Stimulated activated CD8-positive, alpha-beta memory T cell treated with anti-CD3 and anti-CD28 coated beads, Interleukin-15, amount 100 ng/mL, for 48 hours (primary cell): ENCODE data around the gene KCNIP4.

Experiments
- DNase-seq, 2 donors: peaks; one replicate each; pipeline ENCODE4 v3.0.0-alpha.2; 2020; ENCODE audit warnings: low read depth in 2 of 2

The KCNIP4 gene

DNA sequence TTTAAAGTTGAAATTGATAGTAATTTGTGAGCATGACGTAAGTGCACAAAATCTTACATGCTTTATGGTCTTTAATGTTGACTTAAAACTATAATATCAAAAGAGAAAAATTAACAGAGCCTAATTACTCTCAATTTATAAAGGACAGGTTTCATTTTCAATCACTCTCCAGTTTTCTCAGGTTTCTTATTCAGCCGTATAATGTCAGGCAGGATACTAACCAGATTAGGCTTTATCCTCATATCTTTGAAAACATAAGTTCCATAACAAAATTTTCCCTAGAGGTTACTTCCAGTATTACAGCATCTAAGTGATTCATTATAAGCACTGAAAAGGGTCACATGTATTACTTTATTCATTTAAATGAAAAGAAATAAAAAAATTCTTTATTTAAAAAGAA, 756.2 kb downstream of the KCNIP4 start:
- DNase-seq = no peak

DNA sequence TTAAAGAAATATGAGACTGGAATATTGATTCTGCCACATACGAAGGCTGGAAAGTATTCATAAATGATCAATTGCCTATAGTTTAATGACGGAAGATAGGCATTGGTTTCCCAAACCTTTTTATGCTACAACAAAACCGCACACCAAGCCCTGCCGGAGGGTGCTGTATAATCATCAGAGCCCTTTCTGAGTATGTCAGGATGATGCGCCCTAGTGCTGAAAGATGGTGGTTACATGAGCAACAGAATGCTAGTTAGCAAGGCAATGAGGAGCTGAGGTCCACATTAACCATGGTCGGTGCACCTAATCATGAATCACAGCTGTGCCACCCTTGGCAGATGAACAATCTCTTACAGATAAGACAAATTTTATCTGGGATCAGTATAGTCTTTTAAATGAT, 757.3 kb downstream of the KCNIP4 start:
- DNase-seq = no peak

DNA sequence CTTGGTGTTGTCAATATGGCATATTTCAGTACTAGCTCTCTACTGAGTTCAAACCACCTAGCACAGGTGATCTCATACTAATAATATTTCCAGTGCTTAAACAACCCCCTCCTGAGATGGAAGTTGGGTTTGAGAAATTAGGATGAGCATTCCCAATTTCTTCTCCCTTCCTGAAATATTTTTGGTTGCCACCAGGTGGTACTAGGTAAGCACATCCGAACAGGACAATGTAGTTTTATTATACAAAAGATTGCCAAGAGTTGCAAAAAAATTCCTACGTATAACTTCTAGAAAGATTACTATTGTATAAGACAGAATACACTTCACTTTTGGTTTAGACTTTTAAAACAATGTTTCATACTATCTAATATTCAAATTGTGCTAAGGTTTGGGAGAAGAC, 763.8 kb downstream of the KCNIP4 start:
- no peak for DNase-seq

DNA sequence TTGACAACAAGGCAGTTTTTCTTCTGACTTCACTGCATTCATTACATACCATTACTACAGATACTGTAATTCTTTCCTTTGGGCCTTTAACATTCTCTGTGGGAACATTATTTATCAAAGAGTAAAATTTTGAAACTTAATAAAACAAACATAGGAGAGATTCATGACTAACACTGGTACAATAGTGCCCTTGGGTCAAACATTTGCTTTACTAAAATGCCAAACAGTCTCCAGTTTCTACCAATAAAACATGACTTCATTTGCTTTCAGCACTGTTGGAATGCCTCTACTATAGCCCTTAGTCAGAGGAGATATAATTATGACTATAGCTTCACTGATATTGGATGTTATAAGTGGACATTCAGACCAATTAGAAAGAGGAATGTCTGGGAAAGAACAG, 766.9 kb downstream of the KCNIP4 start:
- no peak for DNase-seq

DNA sequence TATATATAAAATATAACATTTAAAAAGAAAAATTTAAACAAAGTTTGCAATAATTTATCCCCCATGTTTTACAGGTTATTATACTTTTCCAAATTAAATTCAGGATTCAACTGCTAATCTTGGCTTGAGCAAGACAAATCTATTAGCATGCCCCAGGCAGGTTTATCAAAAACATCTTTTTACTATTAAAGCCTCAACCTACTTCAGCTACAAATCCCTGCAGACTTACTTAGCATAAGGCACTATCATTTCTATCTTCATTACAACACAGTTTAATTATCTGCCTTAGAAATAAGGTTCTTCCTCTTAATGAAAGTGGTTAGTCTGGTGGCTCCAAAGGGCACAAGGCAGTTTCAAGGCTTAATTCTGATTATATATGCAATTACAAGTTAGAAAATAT, 770.7 kb downstream of the KCNIP4 start:
- DNase-seq = no peak

DNA sequence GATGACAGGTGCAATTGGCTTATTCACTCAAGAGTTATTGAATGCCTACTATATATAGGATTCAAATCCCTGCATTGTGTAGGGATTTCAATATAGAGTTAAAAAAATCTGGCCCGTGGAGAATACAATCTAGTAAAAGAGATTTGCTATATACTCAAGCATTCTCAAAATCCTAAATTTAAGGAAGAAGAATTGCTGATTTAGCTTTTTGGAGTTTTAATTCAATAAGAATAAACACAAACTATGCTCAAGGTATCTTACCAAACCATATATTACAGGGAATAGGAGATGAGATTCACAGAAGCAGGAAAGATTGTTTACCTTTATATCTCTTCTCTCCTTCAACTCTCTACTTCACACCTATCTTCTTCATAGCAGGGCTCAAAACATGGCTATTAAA, 771.5 kb downstream of the KCNIP4 start:
- DNase-seq = no peak

DNA sequence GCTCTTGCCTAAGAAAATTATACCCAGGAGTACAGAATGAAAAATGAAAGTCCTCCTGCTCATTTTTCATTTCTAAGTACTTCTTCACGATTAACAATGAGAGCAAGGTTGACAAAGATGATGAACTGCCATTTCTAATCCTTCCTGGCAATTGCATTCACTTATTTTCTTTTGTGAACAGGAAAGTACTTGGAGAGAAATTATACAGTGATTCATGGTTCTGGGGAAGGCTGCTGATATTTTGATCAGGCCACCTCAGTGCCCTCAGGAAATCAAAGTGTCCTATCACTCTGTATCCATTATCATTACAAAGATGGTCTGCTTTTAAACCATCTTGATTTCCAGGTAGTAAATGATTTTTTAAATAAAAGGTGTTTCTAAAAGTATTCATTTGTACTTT, 780.9 kb downstream of the KCNIP4 start:
- DNase-seq = no peak

DNA sequence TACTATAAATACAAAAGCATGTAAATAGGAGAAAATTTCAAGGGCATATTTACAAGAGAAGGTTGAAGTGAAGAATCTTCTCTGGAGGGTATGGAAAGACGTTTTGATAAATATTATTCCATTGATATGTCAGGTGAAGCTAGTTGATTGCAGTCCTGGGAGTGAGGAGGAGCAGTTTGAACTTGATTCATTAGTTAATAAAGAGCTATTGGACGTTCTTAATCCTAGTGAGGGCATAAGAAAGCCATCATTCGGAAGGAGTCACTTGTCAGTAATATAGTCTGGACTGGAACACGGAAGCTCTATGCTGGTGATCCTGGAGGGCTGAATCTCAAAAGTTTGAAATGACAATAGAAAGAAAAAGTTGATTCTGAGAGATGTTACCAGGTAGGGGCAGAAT, 793.2 kb downstream of the KCNIP4 start:
- no peak for DNase-seq

DNA sequence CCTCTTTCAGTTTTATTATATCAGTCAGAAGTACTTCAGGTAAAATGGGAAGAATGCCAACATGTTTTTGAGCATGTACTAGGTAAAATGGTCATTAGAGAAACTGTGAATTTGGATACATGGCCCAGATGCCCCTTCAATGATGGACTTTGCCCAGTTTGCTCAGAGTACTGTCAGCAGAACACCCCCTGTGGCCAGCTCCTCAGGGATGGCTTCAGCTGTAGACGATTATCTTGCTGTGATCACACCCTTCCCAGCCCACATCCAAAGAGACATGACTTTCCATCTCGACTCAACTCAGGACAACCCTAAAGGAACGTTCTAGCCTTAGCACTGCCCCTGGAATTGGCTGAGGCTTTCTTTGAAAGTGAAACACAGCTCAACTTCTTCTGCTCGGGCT, 809.2 kb downstream of the KCNIP4 start:
- DNase-seq = no peak

DNA sequence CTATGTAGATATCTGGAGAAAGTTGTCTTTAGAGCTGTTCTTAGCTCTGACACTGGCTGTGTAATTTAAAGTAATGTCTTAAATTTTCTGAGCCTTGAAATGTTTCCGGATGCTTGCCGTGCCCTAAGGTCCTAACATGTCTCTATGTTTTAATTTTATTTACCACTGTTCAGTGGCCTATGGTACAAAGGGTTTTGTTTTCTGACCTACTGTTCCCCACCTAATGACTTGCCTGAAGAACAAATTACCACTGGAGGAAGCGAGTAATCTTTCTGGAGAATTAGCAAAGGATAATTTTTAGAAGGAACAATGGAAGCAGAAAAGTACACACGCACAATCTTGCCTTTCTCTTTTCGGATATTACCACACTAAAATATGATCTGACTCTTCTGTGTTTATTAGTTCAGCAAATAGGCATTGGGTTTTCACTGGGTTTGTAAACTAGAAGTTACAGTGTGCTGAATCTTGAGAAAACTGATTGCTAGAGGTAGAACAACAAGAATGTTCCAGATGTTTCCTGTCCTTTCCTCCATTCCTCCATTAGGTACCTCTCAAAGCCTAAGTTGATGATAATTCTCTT, 812.4 kb downstream of the KCNIP4 start:
- DNase-seq = no peak

DNA sequence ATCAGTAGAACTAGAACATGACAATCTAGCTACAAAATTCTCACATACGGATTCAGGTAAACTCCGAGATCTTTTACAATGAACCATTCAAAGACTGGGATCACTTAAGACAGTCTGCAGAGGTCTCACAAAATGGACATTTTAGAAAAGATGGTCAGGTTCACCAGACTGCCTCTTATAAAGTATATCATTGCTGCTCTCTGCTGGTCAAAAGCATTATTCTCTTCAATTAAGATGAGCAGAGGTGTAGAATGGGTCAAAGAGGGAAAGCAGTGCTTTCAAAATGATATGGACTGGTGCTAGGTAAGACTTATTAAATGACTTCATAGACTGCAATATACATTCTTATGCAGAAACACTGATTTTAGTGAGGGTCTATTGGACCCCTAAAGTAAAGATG, 813.6 kb downstream of the KCNIP4 start:
- DNase-seq = no peak

DNA sequence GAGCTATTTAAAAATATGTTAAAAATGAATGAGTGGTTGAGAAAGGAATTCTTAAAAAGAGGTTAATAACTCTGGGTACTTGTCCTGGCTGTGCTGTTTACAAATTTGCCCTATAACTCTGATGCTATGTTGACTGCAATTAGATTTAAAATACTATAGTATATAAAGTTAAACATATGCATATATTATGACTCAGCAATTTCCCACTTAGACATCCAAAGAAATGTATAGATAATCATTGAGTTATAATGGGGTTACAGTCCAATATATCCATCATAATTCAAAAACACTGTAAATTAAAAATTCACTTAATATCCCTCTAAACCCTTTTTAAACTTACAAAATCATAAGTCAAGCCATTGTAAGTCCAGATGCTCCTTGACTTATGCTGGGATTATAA, 818.0 kb downstream of the KCNIP4 start:
- DNase-seq = no peak

DNA sequence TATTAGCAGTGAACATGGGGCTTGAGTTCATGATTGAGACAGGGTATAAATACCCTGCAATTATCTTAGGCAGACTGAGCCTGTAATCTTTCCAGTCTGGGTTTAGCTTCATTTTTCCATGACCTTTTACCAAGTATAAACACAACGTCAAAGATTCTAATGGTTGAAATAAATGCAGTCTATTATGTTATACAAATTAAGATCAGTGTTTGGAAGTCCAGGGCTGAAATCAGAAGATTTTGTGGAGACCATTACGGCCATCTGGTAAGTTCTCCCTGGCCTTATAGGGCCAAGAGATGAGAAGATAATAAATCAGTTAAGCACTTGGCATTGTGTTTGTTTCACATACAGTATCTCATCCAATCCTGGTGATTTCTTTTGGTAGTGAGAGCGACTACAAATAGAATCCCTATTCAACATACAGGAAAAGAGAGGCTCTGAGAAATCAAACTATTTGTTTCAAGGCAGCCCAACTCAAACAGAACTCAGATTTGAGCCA, 822.5 kb downstream of the KCNIP4 start:
- no peak for DNase-seq

DNA sequence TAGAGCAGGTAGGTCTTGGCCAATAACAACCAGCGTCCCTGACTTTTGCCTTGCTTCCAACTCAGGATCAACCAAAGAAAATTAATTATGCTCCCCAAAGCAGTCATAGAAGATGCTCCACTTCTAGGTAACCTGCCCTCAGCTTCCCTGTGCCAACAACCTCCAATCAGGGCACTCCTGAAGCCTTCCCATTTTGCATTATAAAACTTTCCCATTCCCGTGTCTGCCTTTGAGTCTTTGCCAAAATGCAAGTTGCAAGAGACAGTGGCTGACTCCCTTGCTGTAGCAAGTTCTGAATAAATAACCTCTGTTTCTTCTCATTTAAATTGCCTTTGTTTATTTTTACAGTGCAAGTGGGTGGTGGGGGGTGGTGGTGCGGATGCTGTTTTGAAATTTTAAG, 830.3 kb downstream of the KCNIP4 start:
- DNase-seq = no peak

DNA sequence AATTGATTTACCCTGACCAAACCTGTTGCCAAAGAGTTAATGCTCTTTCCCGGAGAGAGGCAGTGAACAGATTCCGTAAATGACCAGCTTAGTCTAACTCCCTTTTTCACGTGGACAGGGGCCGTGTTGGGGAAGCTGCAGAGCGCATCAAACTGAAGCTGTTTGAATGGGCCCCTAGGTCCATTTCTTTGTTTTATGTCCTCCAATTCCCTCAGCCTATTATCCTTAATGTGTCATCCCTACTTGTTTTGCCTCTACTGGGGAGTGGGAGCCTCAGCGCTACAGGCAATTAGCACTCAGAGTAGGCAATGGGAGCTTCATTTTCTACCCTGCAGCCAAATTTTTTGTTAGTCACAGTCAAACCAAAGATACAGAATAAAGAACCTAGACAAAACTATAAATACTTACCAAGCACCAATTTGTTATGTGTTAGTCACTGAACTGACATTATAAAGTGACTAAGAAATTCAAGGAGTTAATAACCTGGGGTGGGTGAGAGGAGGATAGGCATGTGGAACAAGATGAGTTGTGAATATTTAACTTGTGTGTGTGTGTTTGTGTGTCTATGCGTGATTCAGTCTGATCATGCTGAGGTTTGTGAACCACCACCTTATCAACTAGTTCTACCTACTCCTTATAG, 830.9 kb downstream of the KCNIP4 start:
- DNase-seq = no peak

DNA sequence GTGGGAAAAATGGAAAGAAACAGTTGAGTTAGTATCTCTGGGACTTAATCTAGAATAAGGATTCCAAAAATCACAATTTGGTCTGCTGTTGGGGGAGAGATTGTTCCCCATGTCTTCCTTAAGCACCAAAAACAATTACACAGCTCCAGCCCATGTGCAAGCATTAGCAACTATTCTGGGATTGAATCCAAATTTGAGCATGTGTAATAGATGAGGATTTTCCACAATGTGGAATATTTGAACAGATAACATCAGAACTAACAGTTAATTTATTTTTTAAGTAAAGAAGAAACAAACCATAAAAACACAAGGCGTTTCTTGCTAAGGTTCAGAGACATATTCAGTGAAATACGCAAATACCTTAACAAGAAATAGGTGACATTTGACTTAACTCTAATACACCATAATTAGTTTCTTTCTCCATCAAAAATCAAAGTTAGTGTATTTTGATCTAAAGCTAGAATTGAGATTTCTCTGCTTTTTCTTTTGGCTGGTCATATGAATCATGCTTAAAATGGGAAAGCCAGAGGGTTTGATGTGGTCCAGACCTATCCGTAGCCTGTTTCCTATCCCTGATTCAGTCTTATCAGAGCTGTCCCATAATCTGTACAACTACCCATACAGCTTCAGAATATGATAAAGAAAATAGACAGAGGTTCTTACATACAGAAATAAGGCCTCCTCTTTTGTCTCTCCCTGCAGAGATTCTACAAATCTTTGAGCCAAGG, 834.9 kb downstream of the KCNIP4 start:
- DNase-seq = no peak

DNA sequence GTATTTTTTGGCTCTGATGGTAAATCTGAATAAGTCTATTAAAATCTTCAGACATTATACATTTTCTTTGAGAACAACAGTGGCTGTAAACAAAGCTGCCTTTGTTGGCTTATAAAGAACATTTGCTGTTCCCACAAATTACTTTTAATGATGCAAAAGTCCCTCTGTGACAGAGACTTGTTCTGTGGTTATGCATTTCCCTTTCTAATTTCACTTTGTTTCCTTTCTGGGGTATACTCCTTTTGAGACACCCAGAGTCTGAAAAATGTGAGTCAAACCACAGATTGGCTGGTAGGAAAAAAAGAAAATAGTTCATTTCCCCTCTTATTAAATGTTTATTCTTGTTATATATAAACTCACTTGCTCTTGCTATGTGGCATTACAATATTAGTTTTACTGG, 845.9 kb downstream of the KCNIP4 start:
- no peak for DNase-seq

DNA sequence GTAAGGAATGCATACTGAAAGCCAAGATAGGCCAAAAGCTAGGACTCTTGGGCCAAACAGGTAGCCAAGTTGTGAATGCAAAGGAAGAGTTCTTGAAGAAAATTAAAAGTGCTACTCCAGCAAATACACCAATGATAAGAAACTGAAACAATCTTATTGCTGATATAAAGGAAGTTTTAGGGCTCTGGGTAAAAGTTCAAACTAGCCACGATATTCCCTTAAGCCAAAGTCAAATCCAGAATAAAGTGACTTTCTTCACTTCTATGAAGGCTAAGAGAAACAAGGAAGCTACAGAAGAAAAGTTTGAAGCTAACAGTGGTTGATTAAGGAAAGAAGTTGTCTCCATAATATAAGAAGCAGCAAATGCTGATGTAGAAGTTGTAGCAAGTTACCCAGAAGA, 850.7 kb downstream of the KCNIP4 start:
- no peak for DNase-seq

DNA sequence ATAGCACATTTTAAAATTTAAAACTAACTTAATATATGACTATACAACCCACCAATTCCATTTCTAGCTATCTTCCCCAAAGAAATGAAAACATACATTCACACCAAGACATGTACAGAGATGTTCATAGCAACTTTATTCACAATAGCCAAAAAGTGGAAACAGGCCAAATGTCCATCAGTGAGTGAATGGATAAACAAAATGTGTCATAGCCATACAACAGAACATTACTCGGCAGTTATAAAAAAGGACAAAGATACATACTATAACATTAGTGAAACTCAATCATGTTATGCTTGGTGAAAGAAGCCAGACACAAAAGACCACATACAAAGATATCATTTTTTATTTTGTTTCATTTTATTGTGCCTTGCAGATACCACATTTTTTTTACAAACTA, 851.5 kb downstream of the KCNIP4 start:
- DNase-seq = no peak

DNA sequence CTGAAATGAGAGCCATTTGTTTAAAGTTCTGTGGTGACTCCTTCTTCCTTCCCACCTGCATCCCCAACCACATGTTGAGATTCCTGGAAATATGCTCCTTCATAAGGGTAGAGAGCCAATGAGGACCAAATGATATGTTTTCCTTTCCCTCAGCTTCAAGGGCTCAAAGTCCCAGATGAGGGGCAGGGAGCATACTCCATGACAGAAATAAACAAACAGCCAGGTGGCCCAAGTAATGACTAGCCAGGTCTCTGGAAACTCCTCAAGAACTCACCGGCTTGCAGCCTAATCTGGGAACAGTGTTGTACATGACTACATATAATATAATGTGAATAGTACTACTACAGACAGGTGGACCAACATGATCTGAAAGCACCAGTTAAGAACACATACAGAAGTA, 856.0 kb downstream of the KCNIP4 start:
- DNase-seq = no peak

DNA sequence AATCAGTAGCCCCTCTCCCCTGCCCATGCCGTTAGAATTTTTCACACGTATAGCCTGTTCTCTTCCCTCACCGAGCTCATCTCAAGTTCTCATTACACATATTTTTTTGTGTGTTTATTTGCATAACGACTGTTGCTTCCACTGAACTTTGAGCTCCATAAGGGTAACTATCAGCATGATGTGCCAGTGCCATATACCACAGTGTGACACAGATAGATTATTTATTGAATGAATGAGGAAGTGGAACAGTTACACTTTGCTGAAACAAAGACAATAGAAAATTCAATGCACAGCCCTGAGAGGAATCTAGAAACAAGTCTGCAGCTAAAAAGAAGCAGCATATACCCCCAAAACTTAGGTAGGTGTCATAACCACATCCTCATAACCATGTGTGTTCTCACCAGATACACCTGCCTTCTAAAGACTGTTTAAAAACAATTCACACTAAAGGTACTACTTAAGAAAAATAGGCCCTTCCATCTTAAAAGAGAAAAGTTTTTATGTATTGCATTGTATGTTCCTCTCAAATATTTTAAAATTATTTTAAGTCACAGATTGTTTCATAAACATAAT, 858.4 kb downstream of the KCNIP4 start:
- no peak for DNase-seq

DNA sequence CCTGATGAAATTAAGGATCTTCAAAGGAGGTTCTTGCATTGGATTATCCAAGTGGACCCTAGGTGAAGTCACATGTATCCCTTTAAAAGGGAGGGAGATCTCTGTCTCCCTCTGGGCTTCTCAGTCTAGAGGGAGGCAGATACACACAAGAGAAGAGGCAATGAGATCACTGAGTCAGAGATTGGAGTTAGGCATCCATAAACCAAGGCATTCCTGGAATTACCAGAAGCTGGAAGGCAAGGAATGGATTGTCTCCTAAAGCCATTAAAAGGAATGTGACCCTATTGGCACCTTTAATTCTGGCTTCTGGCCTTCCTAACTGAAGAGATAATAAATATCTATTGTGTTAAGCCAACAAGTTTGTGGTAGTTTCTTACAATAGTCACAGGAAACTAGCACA, 865.2 kb downstream of the KCNIP4 start:
- no peak for DNase-seq

DNA sequence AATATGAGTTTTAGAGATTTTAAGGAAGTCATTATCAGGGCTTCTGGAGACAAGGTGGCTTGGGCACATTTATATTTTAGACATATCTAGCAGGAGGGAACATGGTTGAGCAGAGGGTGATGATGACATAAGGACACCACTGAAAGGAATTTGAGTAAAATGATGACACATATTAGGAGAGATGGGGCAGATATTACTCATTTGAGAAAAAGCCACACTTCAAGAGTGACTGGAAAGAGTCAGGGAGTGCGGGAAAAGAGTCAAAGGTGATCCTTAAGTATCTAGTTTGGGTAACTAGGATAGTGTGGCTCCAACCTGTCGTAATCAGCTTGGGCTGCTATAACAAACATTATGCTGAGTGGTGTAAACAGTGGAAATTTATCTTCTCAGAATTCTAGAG, 870.6 kb downstream of the KCNIP4 start:
- DNase-seq = no peak
